BJ (cell line): Measurements from ENCODE around the gene C16orf92. TPM values are rescaled to one million over a fixed set of nuclear protein-coding genes. Genes with fewer than 3 reads are reported as not detected.

Experiments used
- CTCF ChIA-PET: fragments of 350-600 bp; formaldehyde crosslinking; extraction: SDS; loops from one replicate; lab custom pipeline; 2021; ENCODE audit warnings: antibody characterized with exemption, inconsistent platforms; lab: Yijun Ruan, JAX
- POLR2A ChIA-PET: fragments of 300-600 bp; sonication (Branson Sonifier 250); formaldehyde crosslinking; extraction: SDS; loops from one replicate; lab custom pipeline; 2021; ENCODE audit warnings: antibody characterized with exemption; lab: Charles Lee
- DNase-seq: peaks from one replicate; pipeline ENCODE4 v3.0.0-alpha.2; 2011; ENCODE audit warnings: low read depth
- H3K27me3 ChIP-seq: 2 replicates; pipeline ENCODE4 v1.6.0; 2011; ENCODE audit warnings: low read length; ENCODE audit not compliant: control insufficient read depth, insufficient read depth
- H3K36me3 ChIP-seq: 2 replicates; pipeline ENCODE4 v1.5.1; 2011; ENCODE audit warnings: low read length; ENCODE audit not compliant: control insufficient read depth, insufficient read depth
- H3K4me3 ChIP-seq: 2 replicates; pipeline ENCODE4 v1.5.1; 2011; ENCODE audit warnings: low read depth, mild to moderate bottlenecking, control low read depth, low read length
- CTCF ChIP-seq: IDR thresholded peaks from 2 replicates; pipeline ENCODE4 v1.5.1; 2011; ENCODE audit warnings: low read depth, mild to moderate bottlenecking, control low read depth, inconsistent platforms, low read length, moderate library complexity; ENCODE audit not compliant: insufficient read depth
- polyA plus RNA-seq: library from polyadenylated mRNA; depleted of rRNA; stranded (reverse); fragments of >200 nt; gene quantifications from 2 replicates; pipeline ENCODE4 v1.2.3, GENCODE V29; 2011

The C16orf92 gene
- polyA plus RNA-seq, 1 experiment = not detected

GRCh38 chr16:30053376-30054015 lies 30.5 kb downstream of the C16orf92 start:
- CTCF ChIA-PET = interaction anchor here (0.7 to 5.9 kb wide), 4 partner anchors 9 to 38 kb away, joined by 3 to 29 read pairs (median 12); partner anchors contain the start of genes TBX6 and TLCD3B
- Histone ChIP-seq H3K27me3 (no peaks in the 10 kb centered on the region), H3K36me3 (peaks cover 1% of the 10 kb centered on the region; the same call in 1 of the 2 replicates), H3K4me3 (peak overlapping the region; percentile 89)
- DNase-seq = no peak
- POLR2A ChIA-PET = interaction anchor here (1.5 kb wide), 1 partner anchor 12 kb away, joined by 11 read pairs; the partner anchor contains the start of gene ALDOA
- TF ChIP-seq CTCF = no peak

GRCh38 chr16:30054451-30054850 lies 31.5 kb downstream of the C16orf92 start:
- TF ChIP-seq CTCF = no peak
- CTCF ChIA-PET = interaction anchor here (1.1 to 5.9 kb wide), 8 partner anchors 8 to 247 kb away, joined by 3 to 29 read pairs (median 5); partner anchors contain the start of genes TBX6 and TLCD3B
- no peak for DNase-seq
- Histone ChIP-seq H3K27me3 (no peaks in the 10 kb centered on the region), H3K4me3 (no peak overlapping the region), H3K36me3 (peaks cover 3% of the 10 kb centered on the region)
- POLR2A ChIA-PET = no interaction called here

- ChIA-PET POLR2A (no interaction called here), CTCF (interaction anchor here (0.7 to 1.7 kb wide), 9 partner anchors 8 to 248 kb away, joined by 3 to 9 read pairs (median 4); partner anchors contain the start of gene TBX6)
- no peak for DNase-seq
- H3K36me3 ChIP-seq = peaks cover 3% of the 10 kb centered on the region
- H3K4me3 ChIP-seq = no peak overlapping the region
- TF ChIP-seq CTCF = peak; percentile 70
- no peaks in the 10 kb centered on the region for H3K27me3 ChIP-seq
These were observed 32.1 kb downstream of the C16orf92 start for GRCh38 chr16:30054959-30055553.

GRCh38 chr16:30060346-30060745 lies 37.3 kb downstream of the C16orf92 start:
- ChIA-PET POLR2A (no interaction called here), CTCF (interaction anchor here (1.8 kb wide), 1 partner anchor 29 kb away, joined by 5 read pairs; the partner anchor contains the start of gene TLCD3B)
- Histone ChIP-seq H3K27me3 (no peaks in the 10 kb centered on the region), H3K4me3 (no peak overlapping the region), H3K36me3 (peaks cover 6% of the 10 kb centered on the region)
- no peak for TF ChIP-seq CTCF
- no peak for DNase-seq
